Mucosa of rectum (tissue), 2 donors: ENCODE results near the gene XXYLT1.
A peak's percentile ranks its signal among the peaks of the same experiment; 100 is the strongest.

Experiments
- H3K27ac ChIP-seq, 2 donors: one replicate each; pipeline ENCODE4 v1.7.0; 2013; ENCODE audit warnings: inconsistent platforms in 2 of 2, low read depth in 2 of 2, low read length in 2 of 2
- H3K27me3 ChIP-seq, 2 donors: one replicate each; pipeline ENCODE4 v1.7.0; 2013; ENCODE audit warnings: low read length in 2 of 2; ENCODE audit not compliant: control insufficient read depth in 2 of 2, insufficient read depth in 2 of 2
- H3K36me3 ChIP-seq, 2 donors: one replicate each; pipeline ENCODE4 v1.7.0; 2013; ENCODE audit warnings: low read length in 2 of 2; ENCODE audit not compliant: control insufficient read depth in 2 of 2, insufficient read depth in 2 of 2
- H3K4me1 ChIP-seq, 2 donors: one replicate each; pipeline ENCODE4 v1.7.0; 2013; ENCODE audit warnings: low read length in 2 of 2, mild to moderate bottlenecking in 1 of 2; ENCODE audit not compliant: control insufficient read depth in 2 of 2, insufficient read depth in 2 of 2
- H3K4me3 ChIP-seq, 2 donors: one replicate each; pipeline ENCODE4 v1.7.0; 2013; ENCODE audit warnings: low read length in 2 of 2
- H3K9ac ChIP-seq, 2 donors: one replicate each; pipeline ENCODE4 v1.7.0; 2013; ENCODE audit warnings: low read length in 2 of 2, low read depth in 1 of 2, mild to moderate bottlenecking in 1 of 2
- H3K9me3 ChIP-seq, 2 donors: one replicate each; pipeline ENCODE4 v1.7.0; 2013; ENCODE audit warnings: low read length in 2 of 2; ENCODE audit not compliant: control insufficient read depth in 2 of 2
- donor health status: healthy.
- donor health status: Normal muscosa, but diverticular disease.

Gene XXYLT1

GRCh38 chr3:195151402-195151801, 119.6 kb downstream of the XXYLT1 start:
- no peak overlapping the region for H3K4me3 ChIP-seq
- H3K4me1 ChIP-seq, result peaks cover 26 to 61% of the 10 kb centered on the region in 2 donors
- H3K9ac ChIP-seq, result no peak overlapping the region
- H3K27me3 ChIP-seq, result no peaks in the 10 kb centered on the region
- no peaks in the 10 kb centered on the region for H3K9me3 ChIP-seq
- no peaks in the 10 kb centered on the region for H3K36me3 ChIP-seq
- H3K27ac ChIP-seq, result peak overlapping the region; percentile 61 to 74

GRCh38 chr3:195150181-195151118, 120.5 kb downstream of the XXYLT1 start:
- no peaks in the 10 kb centered on the region for H3K36me3 ChIP-seq
- H3K4me1 ChIP-seq, result peaks cover 22 to 55% of the 10 kb centered on the region in 2 donors
- peak overlapping the region; percentile 42 to 70 for H3K4me3 ChIP-seq
- H3K9me3 ChIP-seq, result no peaks in the 10 kb centered on the region
- peak overlapping the region; percentile 61 to 74 for H3K27ac ChIP-seq
- H3K9ac ChIP-seq, result peak overlapping the region; percentile 64 to 69
- H3K27me3 ChIP-seq, result no peaks in the 10 kb centered on the region

- Histone ChIP-seq H3K4me3 (peak overlapping the region; percentile 42 to 70), H3K4me1 (peaks cover 15 to 46% of the 10 kb centered on the region in 2 donors), H3K36me3 (no peaks in the 10 kb centered on the region), H3K27ac (peak overlapping the region; percentile 61 to 74), H3K9me3 (no peaks in the 10 kb centered on the region), H3K27me3 (no peaks in the 10 kb centered on the region), H3K9ac (no peak overlapping the region)
Measured at GRCh38 chr3:195149292-195150030, 121.5 kb downstream of the XXYLT1 start.

- peak overlapping the region in 1 of 2 donors; percentile 40 for H3K9ac ChIP-seq
- no peaks in the 10 kb centered on the region for H3K36me3 ChIP-seq
- H3K9me3 ChIP-seq, result no peaks in the 10 kb centered on the region
- peak overlapping the region in 1 of 2 donors; percentile 67 for H3K4me3 ChIP-seq
- H3K27ac ChIP-seq, result peak overlapping the region in 1 of 2 donors; percentile 57
- H3K27me3 ChIP-seq, result no peaks in the 10 kb centered on the region
- peaks cover 7 to 38% of the 10 kb centered on the region in 2 donors for H3K4me1 ChIP-seq
Measured at GRCh38 chr3:195148549-195148948, 122.4 kb downstream of the XXYLT1 start.

GRCh38 chr3:195147649-195148080, 123.3 kb downstream of the XXYLT1 start:
- peak overlapping the region; percentile 11 to 54 for H3K27ac ChIP-seq
- H3K9ac ChIP-seq, result peak overlapping the region in 1 of 2 donors; percentile 41
- H3K9me3 ChIP-seq, result no peaks in the 10 kb centered on the region
- no peaks in the 10 kb centered on the region for H3K27me3 ChIP-seq
- peaks cover 7 to 31% of the 10 kb centered on the region in 2 donors for H3K4me1 ChIP-seq
- peak overlapping the region; percentile 37 to 67 for H3K4me3 ChIP-seq
- H3K36me3 ChIP-seq, result no peaks in the 10 kb centered on the region

- no peaks in the 10 kb centered on the region for H3K9me3 ChIP-seq
- H3K27ac ChIP-seq, result no peak overlapping the region
- H3K9ac ChIP-seq, result no peak overlapping the region
- H3K4me3 ChIP-seq, result no peak overlapping the region
- peaks cover 5 to 27% of the 10 kb centered on the region in 2 donors for H3K4me1 ChIP-seq
- no peaks in the 10 kb centered on the region for H3K27me3 ChIP-seq
- H3K36me3 ChIP-seq, result no peaks in the 10 kb centered on the region
Measured at GRCh38 chr3:195146131-195146530, 124.8 kb downstream of the XXYLT1 start.

GRCh38 chr3:195145579-195145978, 125.4 kb downstream of the XXYLT1 start:
- Histone ChIP-seq H3K9ac (no peak overlapping the region), H3K4me1 (peaks cover 5 to 21% of the 10 kb centered on the region in 2 donors), H3K27ac (no peak overlapping the region), H3K9me3 (no peaks in the 10 kb centered on the region), H3K36me3 (no peaks in the 10 kb centered on the region), H3K4me3 (no peak overlapping the region), H3K27me3 (no peaks in the 10 kb centered on the region)

- H3K27me3 ChIP-seq, result no peaks in the 10 kb centered on the region
- peaks cover 3 to 8% of the 10 kb centered on the region in 2 donors for H3K4me1 ChIP-seq
- H3K9ac ChIP-seq, result no peak overlapping the region
- H3K4me3 ChIP-seq, result no peak overlapping the region
- no peak overlapping the region for H3K27ac ChIP-seq
- H3K36me3 ChIP-seq, result no peaks in the 10 kb centered on the region
- H3K9me3 ChIP-seq, result no peaks in the 10 kb centered on the region
Measured at GRCh38 chr3:195143221-195143620, 127.7 kb downstream of the XXYLT1 start.

GRCh38 chr3:195142519-195142918, 128.4 kb downstream of the XXYLT1 start:
- Histone ChIP-seq H3K9ac (no peak overlapping the region), H3K27ac (no peak overlapping the region), H3K4me3 (no peak overlapping the region), H3K27me3 (no peaks in the 10 kb centered on the region), H3K9me3 (no peaks in the 10 kb centered on the region), H3K36me3 (no peaks in the 10 kb centered on the region), H3K4me1 (peaks cover 3 to 7% of the 10 kb centered on the region in 2 donors)
